ENCODE data around the gene XPC. TPM values are rescaled to one million over a fixed set of nuclear protein-coding genes. Genes with fewer than 3 reads are reported as not detected.

Gene XPC
- 10 to 100 TPM; 12.7 to 26.7 TPM for total RNA-seq
- 10 to 100 TPM; 12.9 to 15.4 TPM for polyA plus RNA-seq

DNA sequence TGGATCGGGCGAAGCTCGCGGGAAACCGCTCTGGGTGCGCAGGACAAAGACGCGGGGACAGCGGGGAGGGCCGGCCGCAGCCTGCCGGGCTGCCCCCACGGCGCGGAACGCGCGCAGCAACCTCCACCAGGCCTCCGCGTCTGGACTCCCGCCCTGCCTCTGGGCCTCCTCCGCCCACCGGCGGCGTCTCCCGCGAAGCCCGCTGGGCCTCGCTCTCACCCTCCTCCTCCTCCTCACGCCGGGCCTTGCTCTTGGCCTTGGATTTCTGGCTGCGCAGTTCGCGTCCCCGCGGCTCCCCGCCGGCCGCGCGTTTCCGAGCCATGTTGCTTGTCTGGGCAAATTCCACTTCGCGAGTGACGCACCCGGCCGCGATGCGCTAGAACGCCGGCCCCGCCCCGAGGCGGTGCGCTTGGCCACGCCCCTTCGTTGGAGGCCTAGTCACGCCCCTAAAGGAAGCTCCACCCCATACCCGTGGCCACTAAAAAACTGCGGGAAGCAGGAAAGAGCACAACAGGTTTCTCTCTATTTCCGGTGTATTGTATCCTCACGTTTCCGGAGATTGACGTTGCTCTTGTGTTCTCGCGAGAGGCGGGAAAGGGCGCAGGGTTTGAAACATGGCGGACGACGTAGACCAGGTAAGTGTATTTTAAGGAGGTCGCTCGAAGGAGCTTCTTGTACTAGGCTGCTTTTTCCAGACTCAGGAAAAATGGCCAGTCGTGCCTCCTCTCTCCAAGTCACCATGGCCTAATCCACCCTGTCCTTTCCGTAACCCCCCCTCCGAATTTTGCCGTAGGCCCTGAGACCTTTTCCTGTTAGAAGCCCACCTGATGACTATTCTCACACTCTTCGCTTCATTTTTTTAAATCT, at the start of gene XPC, which contains the start of gene LSM3:
Gene XPC (minus strand): TSS at position 355 of the 867 bp plus-strand sequence. CDS start 33 bp downstream, at position 322.
Gene LSM3 (plus strand): TSS at position 571 of the 867 bp plus-strand sequence. CDS start 44 bp downstream, at position 615.
- H3K27me3 ChIP-seq (ENCODE audit: control insufficient read depth in 4 of 4, insufficient read depth in 4 of 4, low read length in 3 of 4) = no peaks in the 10 kb centered on the region
- peak within 1 kb of the TSS; percentile 89 to 91 for H3K9ac ChIP-seq (ENCODE audit: low read depth in 1 of 2, low read length in 2 of 2)
- TF ChIP-seq FOXA1 (IDR thresholded peaks at IDR 0.05) (peak; percentile 28), JUND (IDR thresholded peaks at IDR 0.05) (peak; percentile 46 to 61), REST (IDR thresholded peaks at IDR 0.05) (peak; percentile 80), EGR1 (IDR thresholded peaks at IDR 0.05; ENCODE audit: low read depth in 2 of 2) (peak; percentile 56 to 85), MAX (IDR thresholded peaks at IDR 0.05) (peak; percentile 93), SP1 (IDR thresholded peaks at IDR 0.05) (peak; percentile 92), HNF4G (IDR thresholded peaks at IDR 0.05) (no peak), ATF3 (IDR thresholded peaks at IDR 0.05) (peak; percentile 33), HNF4A (conservative IDR thresholded peaks at IDR 0.05) (peak; percentile 64 to 65), TAF1 (conservative IDR thresholded peaks at IDR 0.05) (peak; percentile 68), NR2F2 (IDR thresholded peaks at IDR 0.05) (peak; percentile 46), RAD21 (IDR thresholded peaks at IDR 0.05) (peak; percentile 39 to 55), FOXA2 (IDR thresholded peaks at IDR 0.05) (peak; percentile 35), GABPA (IDR thresholded peaks at IDR 0.05 in 1 of 2, conservative IDR thresholded peaks at IDR 0.05 in 1 of 2) (peak; percentile 90 to 98), CTCF (IDR thresholded peaks at IDR 0.05; ENCODE audit: low read depth, low read length, missing input control) (no peak), RXRA (IDR thresholded peaks at IDR 0.05) (peak; percentile 41 to 64), YY1 (IDR thresholded peaks at IDR 0.05) (peak; percentile 98)
- TF ChIP-seq, protein P1, sequence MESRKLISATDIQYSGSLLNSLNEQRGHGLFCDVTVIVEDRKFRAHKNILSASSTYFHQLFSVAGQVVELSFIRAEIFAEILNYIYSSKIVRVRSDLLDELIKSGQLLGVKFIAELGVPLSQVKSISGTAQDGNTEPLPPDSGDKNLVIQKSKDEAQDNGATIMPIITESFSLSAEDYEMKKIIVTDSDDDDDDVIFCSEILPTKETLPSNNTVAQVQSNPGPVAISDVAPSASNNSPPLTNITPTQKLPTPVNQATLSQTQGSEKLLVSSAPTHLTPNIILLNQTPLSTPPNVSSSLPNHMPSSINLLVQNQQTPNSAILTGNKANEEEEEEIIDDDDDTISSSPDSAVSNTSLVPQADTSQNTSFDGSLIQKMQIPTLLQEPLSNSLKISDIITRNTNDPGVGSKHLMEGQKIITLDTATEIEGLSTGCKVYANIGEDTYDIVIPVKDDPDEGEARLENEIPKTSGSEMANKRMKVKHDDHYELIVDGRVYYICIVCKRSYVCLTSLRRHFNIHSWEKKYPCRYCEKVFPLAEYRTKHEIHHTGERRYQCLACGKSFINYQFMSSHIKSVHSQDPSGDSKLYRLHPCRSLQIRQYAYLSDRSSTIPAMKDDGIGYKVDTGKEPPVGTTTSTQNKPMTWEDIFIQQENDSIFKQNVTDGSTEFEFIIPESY (IDR thresholded peaks at IDR 0.05) = peak; percentile 100
- H3K4me1 ChIP-seq (ENCODE audit: control insufficient read depth in 4 of 4, insufficient read depth in 4 of 4, low read length in 3 of 4) = peaks cover 2 to 35% (median 29%) of the 10 kb centered on the region in 4 donors
- H3K9me3 ChIP-seq (ENCODE audit: control insufficient read depth in 4 of 4, low read length in 3 of 4) = no peaks in the 10 kb centered on the region
- DNase-seq (ENCODE audit: low spot score) = peak; percentile 98
- WGBS = under 1% methylated on average over 78 of the region's 78 CpGs
- H3K4me3 ChIP-seq (ENCODE audit: low read depth in 1 of 3, low read length in 3 of 3) = peak within 1 kb of the TSS; percentile 82 to 97 (median 84)
- peak within 1 kb of the TSS; percentile 91 to 95 for H3K27ac ChIP-seq (ENCODE audit: low read depth in 1 of 2, low read length in 2 of 2)
- H3K36me3 ChIP-seq (ENCODE audit: control insufficient read depth in 4 of 4, insufficient read depth in 3 of 4, low read depth in 1 of 4, low read length in 3 of 4) = peaks cover 0 to 18% (median 5%) of the 10 kb centered on the region in 4 donors
